Subcutaneous abdominal adipose tissue (tissue), 5 donors: Measurements from ENCODE around the gene GGA2.
"Not testable (repeated sequence)": the region's sequence is repeated elsewhere in the genome, so short reads cannot be mapped to it uniquely, and the experiment has no call there.

ENCODE experiments used
- H3K27ac ChIP-seq: one replicate; pipeline ENCODE4 v1.7.0; 2013; ENCODE audit warnings: low read depth, mild to moderate bottlenecking, inconsistent platforms, low read length, moderate library complexity
- H3K27me3 ChIP-seq, 5 donors: one replicate each; pipeline ENCODE4 v1.7.0; 2013; ENCODE audit warnings: low read length in 5 of 5, inconsistent platforms in 1 of 5; ENCODE audit not compliant: control insufficient read depth in 5 of 5, insufficient read depth in 4 of 5
- H3K36me3 ChIP-seq, 5 donors: one replicate each; pipeline ENCODE4 v1.7.0; 2013; ENCODE audit warnings: low read length in 5 of 5; ENCODE audit not compliant: control insufficient read depth in 5 of 5, insufficient read depth in 5 of 5
- H3K4me1 ChIP-seq, 5 donors: one replicate each; pipeline ENCODE4 v1.7.0; 2013; ENCODE audit warnings: low read length in 5 of 5, mild to moderate bottlenecking in 3 of 5, moderate library complexity in 1 of 5; ENCODE audit not compliant: control insufficient read depth in 5 of 5, insufficient read depth in 5 of 5
- H3K4me3 ChIP-seq, 5 donors: one replicate each; pipeline ENCODE4 v1.7.0; 2013; ENCODE audit warnings: low read length in 5 of 5, low read depth in 1 of 5
- H3K9ac ChIP-seq, 5 donors: one replicate each; pipeline ENCODE4 v1.7.0; 2013; ENCODE audit warnings: low read length in 5 of 5, mild to moderate bottlenecking in 4 of 5, moderate library complexity in 3 of 5
- H3K9me3 ChIP-seq, 5 donors: one replicate each; pipeline ENCODE4 v1.7.0; 2013; ENCODE audit warnings: low read length in 5 of 5; ENCODE audit not compliant: control insufficient read depth in 5 of 5
- donor health status: healthy.
- donor health status: healthy.
- donor health status: healthy.
- donor health status: healthy.
- donor health status: healthy.

Gene GGA2

GRCh38 chr16:23453338-23454052, 56.8 kb downstream of the GGA2 start:
- Histone ChIP-seq H3K4me3 (peak overlapping the region; percentile 97 to 99 (median 97)), H3K27me3 (no peaks in the 10 kb centered on the region), H3K36me3 (peaks cover 0 to 2% (median 0%) of the 10 kb centered on the region in 5 donors), H3K4me1 (peaks cover 6 to 30% (median 22%) of the 10 kb centered on the region in 5 donors), H3K27ac (peak overlapping the region; percentile 90), H3K9ac (peak overlapping the region in 3 of 5 donors; percentile 87 to 97 (median 94)), H3K9me3 (no peaks in the 10 kb centered on the region)

- Histone ChIP-seq H3K4me3 (peak within 1 kb of the TSS; percentile 97 to 99 (median 97)), H3K4me1 (peaks cover 6 to 30% (median 22%) of the 10 kb centered on the region in 5 donors), H3K27me3 (no peaks in the 10 kb centered on the region), H3K9me3 (no peaks in the 10 kb centered on the region), H3K36me3 (peaks cover 0 to 2% (median 0%) of the 10 kb centered on the region in 5 donors), H3K9ac (peak within 1 kb of the TSS; percentile 81 to 97 (median 87)), H3K27ac (peak within 1 kb of the TSS; percentile 90)
Observed at GRCh38 chr16:23452572-23453337, 57.5 kb downstream of the GGA2 start, which contains the start of gene COG7. Gene COG7, minus strand, starts transcription at chr16:23453189. Its CDS starts 195 bp downstream, at chr16:23452994.

- Histone ChIP-seq H3K27ac (peak overlapping the region; percentile 90), H3K27me3 (no peaks in the 10 kb centered on the region), H3K9ac (peak overlapping the region; percentile 81 to 97 (median 87)), H3K36me3 (peaks cover 0 to 2% (median 0%) of the 10 kb centered on the region in 5 donors), H3K9me3 (no peaks in the 10 kb centered on the region), H3K4me3 (peak overlapping the region; percentile 97 to 99 (median 97)), H3K4me1 (peaks cover 6 to 30% (median 22%) of the 10 kb centered on the region in 5 donors)
Observed at GRCh38 chr16:23452221-23452571, 58.1 kb downstream of the GGA2 start.

GRCh38 chr16:23448392-23448791, 61.9 kb downstream of the GGA2 start:
- no peak overlapping the region for H3K9ac ChIP-seq
- H3K36me3 ChIP-seq: peaks cover 6 to 27% (median 19%) of the 10 kb centered on the region in 5 donors
- H3K27me3 ChIP-seq: no peaks in the 10 kb centered on the region
- H3K4me1 ChIP-seq: peaks cover 6 to 24% (median 16%) of the 10 kb centered on the region in 5 donors
- H3K27ac ChIP-seq: no peak overlapping the region
- no peak overlapping the region for H3K4me3 ChIP-seq
- H3K9me3 ChIP-seq: no peaks in the 10 kb centered on the region

GRCh38 chr16:23437542-23437941, 72.8 kb downstream of the GGA2 start:
- H3K9me3 ChIP-seq, H3K27me3 ChIP-seq, H3K4me3 ChIP-seq, H3K27ac ChIP-seq, H3K9ac ChIP-seq: not testable (repeated sequence)
- Histone ChIP-seq H3K4me1 (peaks cover 1 to 22% (median 9%) of the 10 kb centered on the region in 5 donors), H3K36me3 (peaks cover 12 to 49% (median 34%) of the 10 kb centered on the region in 5 donors)

- H3K27me3 ChIP-seq: no peaks in the 10 kb centered on the region
- H3K9me3 ChIP-seq: no peaks in the 10 kb centered on the region
- H3K9ac ChIP-seq: no peak overlapping the region
- H3K4me3 ChIP-seq: no peak overlapping the region
- no peak overlapping the region for H3K27ac ChIP-seq
- H3K36me3 ChIP-seq: peaks cover 18 to 49% (median 33%) of the 10 kb centered on the region in 5 donors
- H3K4me1 ChIP-seq: peaks cover 1 to 22% (median 9%) of the 10 kb centered on the region in 5 donors
Observed at GRCh38 chr16:23436951-23437350, 73.3 kb downstream of the GGA2 start.

GRCh38 chr16:23435500-23435899, 74.8 kb downstream of the GGA2 start:
- Histone ChIP-seq H3K4me1 (peaks cover 1 to 22% (median 9%) of the 10 kb centered on the region in 5 donors), H3K4me3 (no peak overlapping the region), H3K9me3 (no peaks in the 10 kb centered on the region), H3K9ac (peak overlapping the region in 2 of 5 donors; percentile 23 to 66), H3K27ac (peak overlapping the region; percentile 21), H3K27me3 (no peaks in the 10 kb centered on the region), H3K36me3 (peaks cover 15 to 45% (median 30%) of the 10 kb centered on the region in 5 donors)

- Histone ChIP-seq H3K9me3 (no peaks in the 10 kb centered on the region), H3K4me1 (peaks cover 1 to 21% (median 9%) of the 10 kb centered on the region in 5 donors), H3K27me3 (no peaks in the 10 kb centered on the region), H3K27ac (no peak overlapping the region), H3K9ac (no peak overlapping the region), H3K36me3 (peaks cover 11 to 51% (median 35%) of the 10 kb centered on the region in 5 donors), H3K4me3 (no peak overlapping the region)
Observed at GRCh38 chr16:23434380-23434779, 75.9 kb downstream of the GGA2 start.

- H3K9me3 ChIP-seq: no peaks in the 10 kb centered on the region
- H3K4me3 ChIP-seq: no peak overlapping the region
- no peak overlapping the region for H3K9ac ChIP-seq
- no peaks in the 10 kb centered on the region for H3K27me3 ChIP-seq
- peaks cover 10 to 49% (median 39%) of the 10 kb centered on the region in 5 donors for H3K36me3 ChIP-seq
- no peak overlapping the region for H3K27ac ChIP-seq
- H3K4me1 ChIP-seq: peaks cover 1 to 19% (median 9%) of the 10 kb centered on the region in 5 donors
Observed at GRCh38 chr16:23433261-23433920, 76.9 kb downstream of the GGA2 start.
